Left ventricle myocardium inferior (tissue), 1 donor: ENCODE data around the gene SPATA20. TPM values are rescaled to one million over a fixed set of nuclear protein-coding genes. Genes with fewer than 3 reads are reported as not detected.

Experiments
- DNase-seq: peaks from one replicate; pipeline ENCODE4 v3.0.0-alpha.2; 2020
- H3K27ac ChIP-seq: fragments of 200-600 bp; replicated peaks from 2 replicates; pipeline ENCODE4 v1.8.0; 2021
- H3K27me3 ChIP-seq: fragments of 200-600 bp; 2 replicates; pipeline ENCODE4 v1.8.0; 2021; ENCODE audit warnings: low read depth
- H3K36me3 ChIP-seq: fragments of 200-600 bp; 2 replicates; pipeline ENCODE4 v1.8.0; 2021
- H3K4me1 ChIP-seq: fragments of 200-600 bp; 2 replicates; pipeline ENCODE4 v1.8.0; 2021
- H3K4me3 ChIP-seq: fragments of 200-600 bp; 2 replicates; pipeline ENCODE4 v1.8.0; 2021; ENCODE audit warnings: mild to moderate bottlenecking, moderate library complexity
- H3K9me3 ChIP-seq: fragments of 200-600 bp; replicated peaks from 2 replicates; pipeline ENCODE4 v1.8.0; 2021
- intact Hi-C: fragments of 100-400 bp; cut with micrococcal nuclease; formaldehyde crosslinking; loops from one replicate; pipeline ENCODE4 v1.11.0; 2022
- total RNA-seq: library from RNA; stranded (reverse); fragmentation: NEBNext Ultra II Directional; extraction: Animal tissue kit (Norgen Biotek cat#: 25700); gene quantifications from one replicate; pipeline ENCODE4 v1.2.1, GENCODE V29; 2021
- TF ChIP-seq, protein P1 (sequence below): fragments of 200-600 bp; IDR thresholded peaks from 2 replicates; pipeline ENCODE4 v1.8.0; 2021; ENCODE audit warnings: antibody characterized with exemption, mild to moderate bottlenecking, borderline replicate concordance
- donor health status: DM: no; HTN: yes; CAD: no; lungs with severe emphysema.

The SPATA20 gene
- total RNA-seq, 1 donor from 2014 or later: 66.3 TPM

DNA sequence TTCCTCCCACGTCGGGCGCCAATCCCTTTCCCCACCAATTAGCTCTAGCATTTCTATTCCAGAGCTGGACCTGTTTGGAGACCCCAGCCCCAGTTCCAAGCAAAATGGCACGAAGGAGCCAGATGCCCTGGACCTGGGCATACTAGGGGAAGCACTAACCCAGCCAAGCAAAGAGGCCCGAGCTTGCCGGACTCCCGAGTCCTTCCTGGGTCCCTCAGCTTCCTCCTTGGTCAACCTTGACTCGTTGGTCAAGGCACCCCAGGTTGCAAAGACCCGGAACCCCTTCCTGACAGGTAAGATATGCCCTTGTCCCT lies 5.6 kb upstream of the SPATA20 start:
- TF ChIP-seq, protein P1, sequence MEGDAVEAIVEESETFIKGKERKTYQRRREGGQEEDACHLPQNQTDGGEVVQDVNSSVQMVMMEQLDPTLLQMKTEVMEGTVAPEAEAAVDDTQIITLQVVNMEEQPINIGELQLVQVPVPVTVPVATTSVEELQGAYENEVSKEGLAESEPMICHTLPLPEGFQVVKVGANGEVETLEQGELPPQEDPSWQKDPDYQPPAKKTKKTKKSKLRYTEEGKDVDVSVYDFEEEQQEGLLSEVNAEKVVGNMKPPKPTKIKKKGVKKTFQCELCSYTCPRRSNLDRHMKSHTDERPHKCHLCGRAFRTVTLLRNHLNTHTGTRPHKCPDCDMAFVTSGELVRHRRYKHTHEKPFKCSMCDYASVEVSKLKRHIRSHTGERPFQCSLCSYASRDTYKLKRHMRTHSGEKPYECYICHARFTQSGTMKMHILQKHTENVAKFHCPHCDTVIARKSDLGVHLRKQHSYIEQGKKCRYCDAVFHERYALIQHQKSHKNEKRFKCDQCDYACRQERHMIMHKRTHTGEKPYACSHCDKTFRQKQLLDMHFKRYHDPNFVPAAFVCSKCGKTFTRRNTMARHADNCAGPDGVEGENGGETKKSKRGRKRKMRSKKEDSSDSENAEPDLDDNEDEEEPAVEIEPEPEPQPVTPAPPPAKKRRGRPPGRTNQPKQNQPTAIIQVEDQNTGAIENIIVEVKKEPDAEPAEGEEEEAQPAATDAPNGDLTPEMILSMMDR: no peak
- Histone ChIP-seq H3K4me1 (peaks cover 30% of the 10 kb centered on the region), H3K36me3 (peaks cover 29% of the 10 kb centered on the region), H3K27ac (peak overlapping the region; percentile 73), H3K9me3 (no peaks in the 10 kb centered on the region), H3K27me3 (no peaks in the 10 kb centered on the region), H3K4me3 (peak overlapping the region; percentile 64)
- intact Hi-C loops: loop anchor here (10.0 kb wide), 2 partner anchors 57 to 303 kb away; no protein-coding TSS in a partner anchor
- no peak for DNase-seq

DNA sequence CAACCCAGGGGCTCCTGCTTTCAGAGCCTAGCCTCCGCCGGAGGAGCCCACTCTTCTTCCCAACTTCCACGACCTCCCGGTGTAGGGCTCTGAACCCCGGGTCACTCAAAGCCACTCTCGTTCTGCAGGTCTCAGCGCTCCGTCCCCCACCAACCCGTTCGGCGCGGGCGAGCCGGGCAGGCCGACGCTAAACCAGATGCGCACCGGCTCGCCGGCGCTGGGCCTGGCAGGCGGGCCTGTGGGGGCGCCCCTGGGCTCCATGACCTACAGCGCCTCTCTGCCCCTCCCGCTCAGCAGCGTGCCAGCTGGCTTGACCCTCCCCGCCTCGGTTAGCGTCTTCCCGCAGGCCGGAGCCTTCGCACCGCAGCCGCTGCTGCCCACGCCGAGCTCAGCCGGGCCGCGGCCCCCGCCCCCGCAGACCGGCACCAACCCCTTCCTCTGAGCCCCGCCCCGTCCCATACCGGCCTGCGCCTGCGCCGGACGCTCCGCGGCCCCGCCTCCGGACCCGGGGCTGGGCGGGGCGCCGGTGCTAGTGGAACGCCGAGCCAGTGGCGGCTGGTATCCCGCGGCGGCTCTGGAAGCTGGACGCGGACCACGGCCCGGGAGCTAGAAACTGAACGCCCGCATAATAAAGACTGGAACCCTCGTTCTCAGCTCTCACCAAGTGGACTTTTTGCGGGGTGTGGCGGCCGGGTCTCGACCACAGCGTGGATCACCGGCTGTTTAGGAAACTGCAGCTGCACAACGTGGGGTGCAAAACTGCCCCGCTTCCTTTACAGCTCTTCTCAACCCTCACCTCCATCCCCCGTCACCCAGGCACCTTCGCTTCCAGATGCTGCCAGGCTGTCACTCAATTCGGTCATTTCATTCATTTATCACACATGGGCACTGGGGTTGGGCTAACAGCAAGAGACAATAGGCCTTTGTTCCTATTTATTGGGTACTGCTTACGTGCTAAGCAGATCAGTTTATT lies 5.0 kb upstream of the SPATA20 start:
- peaks cover 36% of the 10 kb centered on the region for H3K4me1 ChIP-seq
- TF ChIP-seq, protein P1: peak; percentile 34
- peak overlapping the region; percentile 73 for H3K27ac ChIP-seq
- intact Hi-C loops: loop anchor here (10.0 kb wide), 2 partner anchors 57 to 303 kb away; no protein-coding TSS in a partner anchor
- peaks cover 23% of the 10 kb centered on the region for H3K36me3 ChIP-seq
- peak overlapping the region; percentile 64 for H3K4me3 ChIP-seq
- no peaks in the 10 kb centered on the region for H3K27me3 ChIP-seq
- H3K9me3 ChIP-seq: no peaks in the 10 kb centered on the region
- peak; percentile 89 for DNase-seq

DNA sequence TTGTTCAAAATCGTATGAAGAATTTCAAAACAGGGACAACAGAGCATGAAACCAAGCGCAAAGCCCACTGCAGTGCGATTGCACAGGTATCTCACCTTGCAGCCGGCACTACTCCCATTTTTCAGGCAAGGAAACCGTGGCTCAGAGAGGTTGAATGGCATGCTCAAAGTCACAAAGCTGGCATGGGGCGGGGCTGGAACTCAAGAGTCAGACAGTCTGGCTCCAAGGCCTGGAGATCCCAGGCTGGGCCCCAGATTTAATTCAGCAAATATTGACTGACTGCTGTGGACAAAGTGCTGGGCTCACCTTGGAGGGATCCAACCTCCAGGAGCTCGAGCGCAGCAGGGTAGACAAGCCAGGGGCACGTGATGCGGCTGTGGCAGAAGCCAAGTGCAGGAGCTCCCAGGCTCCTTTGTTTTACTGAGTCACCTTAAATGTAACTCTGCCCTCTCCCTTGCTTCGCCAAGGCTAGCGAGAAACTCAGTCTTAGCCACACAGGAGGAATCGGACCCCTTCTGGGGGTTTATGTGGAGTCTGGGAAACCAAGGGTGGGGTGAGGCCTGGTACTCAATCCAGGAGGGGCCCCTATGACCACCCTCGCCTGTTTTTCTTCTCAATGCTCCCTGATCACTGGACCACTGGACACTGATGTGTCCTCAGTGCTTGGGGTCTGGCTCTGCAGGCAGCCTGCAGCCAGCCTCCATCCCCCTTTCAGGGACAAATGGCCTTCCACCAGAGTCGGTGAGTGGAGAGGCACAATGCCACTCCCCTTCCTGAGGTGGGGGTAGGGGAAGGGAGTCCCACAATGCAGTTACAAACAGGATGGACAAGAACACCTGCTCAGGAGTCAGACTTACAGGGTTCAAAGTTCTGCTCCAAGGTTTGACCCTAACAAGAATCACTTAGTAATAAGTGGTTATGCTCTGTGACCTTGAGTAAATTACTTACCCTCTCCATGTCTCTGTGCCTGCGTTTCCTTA lies 3.9 kb upstream of the SPATA20 start:
- intact Hi-C loops: loop anchor here (10.0 kb wide), 2 partner anchors 58 to 302 kb away; no protein-coding TSS in a partner anchor
- Histone ChIP-seq H3K36me3 (peaks cover 13% of the 10 kb centered on the region), H3K4me3 (peak overlapping the region; percentile 64), H3K27me3 (no peaks in the 10 kb centered on the region), H3K27ac (peak overlapping the region; percentile 73), H3K4me1 (peaks cover 47% of the 10 kb centered on the region), H3K9me3 (no peaks in the 10 kb centered on the region)
- no peak for DNase-seq
- TF ChIP-seq, protein P1: no peak

DNA sequence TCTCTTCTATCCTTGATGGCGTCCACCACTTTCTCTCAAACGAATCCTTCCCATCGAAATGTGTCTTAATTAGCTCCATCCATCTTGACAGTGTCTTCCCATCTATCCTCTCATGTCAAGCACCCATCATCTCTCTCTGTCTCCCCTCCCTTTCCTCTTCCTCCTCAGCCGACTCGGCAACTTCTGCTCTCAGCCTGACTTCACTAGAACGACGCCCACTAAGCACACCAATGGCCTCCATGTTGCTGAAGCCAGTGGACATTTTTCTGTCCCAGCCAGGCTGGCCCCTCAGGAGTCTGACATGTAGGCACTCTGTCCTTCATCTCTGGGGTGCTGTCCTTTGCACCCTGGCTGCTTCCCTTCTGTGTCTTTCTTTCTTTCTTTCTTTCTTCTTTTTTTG lies 2.5 kb upstream of the SPATA20 start:
- Histone ChIP-seq H3K36me3 (peaks cover 6% of the 10 kb centered on the region), H3K9me3 (no peaks in the 10 kb centered on the region), H3K27me3 (no peaks in the 10 kb centered on the region), H3K4me3 (no peak overlapping the region), H3K4me1 (peaks cover 47% of the 10 kb centered on the region), H3K27ac (no peak overlapping the region)
- no peak for DNase-seq
- TF ChIP-seq, protein P1: no peak
- intact Hi-C loops: loop anchor here (10.0 kb wide), 2 partner anchors 60 to 300 kb away; no protein-coding TSS in a partner anchor

DNA sequence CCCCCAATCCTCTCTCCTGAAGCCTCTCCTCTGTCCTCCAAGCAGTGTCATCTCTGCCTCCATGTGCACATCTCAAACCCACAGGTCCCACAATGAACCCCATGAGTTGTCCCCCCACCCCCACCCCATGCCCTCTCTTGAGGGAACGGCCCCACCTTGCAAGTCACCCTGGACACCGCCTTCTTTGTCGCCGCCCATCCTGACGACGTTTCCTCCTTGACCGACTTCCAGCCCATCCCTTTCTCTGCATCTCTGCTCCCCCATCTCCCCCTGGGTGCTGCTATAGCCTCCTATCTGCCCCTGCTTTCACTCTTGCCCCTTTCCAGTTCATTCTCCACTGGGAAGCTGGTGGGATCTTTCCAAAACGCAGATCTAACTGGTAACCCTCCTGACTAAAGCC lies 1.7 kb upstream of the SPATA20 start:
- Histone ChIP-seq H3K4me1 (peaks cover 47% of the 10 kb centered on the region), H3K36me3 (peaks cover 4% of the 10 kb centered on the region), H3K4me3 (no peak overlapping the region), H3K27me3 (no peaks in the 10 kb centered on the region), H3K9me3 (no peaks in the 10 kb centered on the region), H3K27ac (no peak overlapping the region)
- intact Hi-C loops: loop anchor here (10.0 kb wide), 2 partner anchors 61 to 299 kb away; no protein-coding TSS in a partner anchor
- no peak for DNase-seq
- TF ChIP-seq, protein P1: no peak
